HEK293 (cell line): ENCODE results near the gene PRR36.

Source experiments
- CTCF ChIA-PET: fragments of 350-600 bp; formaldehyde crosslinking; extraction: SDS; loops from one replicate; lab custom pipeline; 2021; ENCODE audit warnings: antibody characterized with exemption; lab: Yijun Ruan, JAX
- POLR2A ChIA-PET: fragments of 300-600 bp; formaldehyde crosslinking; extraction: SDS; loops from one replicate; lab custom pipeline; 2020; ENCODE audit warnings: antibody characterized with exemption, inconsistent platforms; lab: Yijun Ruan, JAX
- H3K27ac ChIP-seq: fragments of 200-500 bp; sonication (Bioruptor generic); 2 replicates; pipeline ENCODE4 v1.5.1; 2014; ENCODE audit warnings: low read depth, low read length, control low read depth, inconsistent platforms; ENCODE audit errors: extremely low read depth
- H3K36me3 ChIP-seq, 2 experiments: fragments of 200-500 bp in 1 of 2; sonication (Bioruptor generic) in 1 of 2; 1 replicate in 1 of 2; 2 replicates in 1 of 2; pipeline ENCODE4 v1.5.1; 2014 to 2017; ENCODE audit warnings: inconsistent platforms in 2 of 2, low read length in 2 of 2; ENCODE audit not compliant: control insufficient read depth in 2 of 2, insufficient read depth in 1 of 2
- H3K4me1 ChIP-seq: fragments of 200-500 bp; sonication (Bioruptor generic); 2 replicates; pipeline ENCODE4 v1.5.1; 2014; ENCODE audit warnings: mild to moderate bottlenecking, low read length, inconsistent platforms; ENCODE audit not compliant: control insufficient read depth, insufficient read depth
- H3K4me3 ChIP-seq: 2 replicates; pipeline ENCODE4 v1.5.1; 2011; ENCODE audit warnings: low read depth, mild to moderate bottlenecking, control low read depth, low read length, moderate library complexity
- H3K9me3 ChIP-seq: fragments of 200-500 bp; sonication (Bioruptor generic); 2 replicates; pipeline ENCODE4 v1.5.1; 2014; ENCODE audit warnings: low read depth, low read length, inconsistent platforms; ENCODE audit not compliant: control insufficient read depth, insufficient read depth
- GFI1B ChIP-seq: fragments of 450-650 bp; formaldehyde crosslinking; IDR thresholded peaks from 2 replicates; pipeline ENCODE4 v1.5.1; 2016; ENCODE audit warnings: missing biosample characterization, missing genetic modification characterization
- KLF7 ChIP-seq: fragments of 450-650 bp; formaldehyde crosslinking; IDR thresholded peaks from 2 replicates; pipeline ENCODE4 v1.5.1; 2016; ENCODE audit warnings: missing biosample characterization, missing genetic modification characterization, borderline replicate concordance
- SP3 ChIP-seq: fragments of 450-650 bp; formaldehyde crosslinking; IDR thresholded peaks from 2 replicates; pipeline ENCODE4 v1.5.1; 2016; ENCODE audit warnings: missing biosample characterization, missing genetic modification characterization
- ZNF157 ChIP-seq: fragments of 450-650 bp; formaldehyde crosslinking; IDR thresholded peaks from 2 replicates; pipeline ENCODE4 v1.5.1; 2016; ENCODE audit warnings: missing biosample characterization, missing genetic modification characterization
- ZNF16 ChIP-seq: fragments of 450-650 bp; formaldehyde crosslinking; IDR thresholded peaks from 2 replicates; pipeline ENCODE4 v1.5.1; 2016; ENCODE audit warnings: low read depth, missing biosample characterization, missing genetic modification characterization
- ZNF169 ChIP-seq: fragments of 450-650 bp; formaldehyde crosslinking; IDR thresholded peaks from 2 replicates; pipeline ENCODE4 v1.5.1; 2016; ENCODE audit warnings: missing biosample characterization, missing genetic modification characterization
- ZNF24 ChIP-seq: fragments of 450-650 bp; formaldehyde crosslinking; IDR thresholded peaks from 2 replicates; pipeline ENCODE4 v1.5.1; 2016; ENCODE audit warnings: missing biosample characterization, missing genetic modification characterization
- ZNF266 ChIP-seq: fragments of 450-650 bp; formaldehyde crosslinking; IDR thresholded peaks from 2 replicates; pipeline ENCODE4 v1.5.1; 2016; ENCODE audit warnings: missing biosample characterization, missing genetic modification characterization, low read depth
- ZNF423 ChIP-seq: fragments of 450-650 bp; formaldehyde crosslinking; IDR thresholded peaks from 2 replicates; pipeline ENCODE4 v1.5.1; 2016; ENCODE audit warnings: missing biosample characterization, missing genetic modification characterization
- ZNF514 ChIP-seq: fragments of 450-650 bp; formaldehyde crosslinking; IDR thresholded peaks from 2 replicates; pipeline ENCODE4 v1.5.1; 2016; ENCODE audit warnings: missing biosample characterization, missing genetic modification characterization
- ZNF555 ChIP-seq: fragments of 450-650 bp; formaldehyde crosslinking; conservative IDR thresholded peaks from 2 replicates; pipeline ENCODE4 v1.5.1; 2017; ENCODE audit warnings: missing biosample characterization, mild to moderate bottlenecking, missing genetic modification characterization, inconsistent platforms
- ZNF623 ChIP-seq: fragments of 450-650 bp; formaldehyde crosslinking; IDR thresholded peaks from 2 replicates; pipeline ENCODE4 v1.5.1; 2016; ENCODE audit warnings: missing biosample characterization, missing genetic modification characterization
- ZNF624 ChIP-seq: fragments of 450-650 bp; formaldehyde crosslinking; IDR thresholded peaks from 2 replicates; pipeline ENCODE4 v1.5.1; 2017; ENCODE audit warnings: missing biosample characterization, missing genetic modification characterization
- ZNF747 ChIP-seq: fragments of 450-650 bp; formaldehyde crosslinking; IDR thresholded peaks from 2 replicates; pipeline ENCODE4 v1.5.1; 2016; ENCODE audit warnings: missing biosample characterization, missing genetic modification characterization
- ZNF837 ChIP-seq: fragments of 450-650 bp; formaldehyde crosslinking; IDR thresholded peaks from 2 replicates; pipeline ENCODE4 v1.5.1; 2016; ENCODE audit warnings: missing biosample characterization, missing genetic modification characterization
- TF ChIP-seq, protein P1 (sequence below): fragments of 450-650 bp; formaldehyde crosslinking; IDR thresholded peaks from 2 replicates; pipeline ENCODE4 v1.5.1; 2016; ENCODE audit warnings: missing biosample characterization, missing genetic modification characterization, borderline replicate concordance
- TF ChIP-seq, protein P2 (sequence below): fragments of 450-650 bp; formaldehyde crosslinking; IDR thresholded peaks from 2 replicates; pipeline ENCODE4 v1.5.1; 2016; ENCODE audit warnings: missing biosample characterization, missing genetic modification characterization
- TF ChIP-seq, protein P3 (sequence below): fragments of 450-650 bp; formaldehyde crosslinking; IDR thresholded peaks from 2 replicates; pipeline ENCODE4 v1.5.1; 2016; ENCODE audit warnings: missing biosample characterization, missing genetic modification characterization

The PRR36 gene

DNA sequence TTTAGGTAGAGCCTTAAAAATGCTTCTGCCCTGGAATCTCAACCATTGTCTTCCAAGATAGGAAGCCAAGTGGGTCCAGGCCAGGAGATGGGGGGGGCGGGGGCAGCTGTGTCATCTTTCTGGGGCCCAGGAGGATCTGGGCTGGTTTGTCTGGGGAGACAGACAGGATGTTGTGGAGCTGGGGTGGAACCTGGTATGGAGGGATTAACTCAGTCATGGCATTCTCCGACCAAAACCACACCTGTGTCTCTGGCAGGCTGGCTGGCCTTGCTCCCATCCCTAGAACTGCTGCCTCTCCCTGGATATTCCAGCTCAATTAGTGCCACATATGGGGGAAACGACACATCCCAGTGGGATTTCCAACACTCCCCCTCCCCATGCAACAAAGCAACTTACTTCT, 26.7 kb upstream of the PRR36 start:
- peaks cover 3 to 33% of the 10 kb centered on the region in 2 experiments; a peak in 2 of 3 replicates for H3K36me3 ChIP-seq
- POLR2A ChIA-PET = interaction anchor here (0.6 to 3.4 kb wide), 8 partner anchors 8 to 262 kb away, joined by 3 to 22 read pairs (median 6); partner anchors contain the start of genes LRRC8E and SNAPC2
- no peak overlapping the region for H3K4me3 ChIP-seq
- H3K9me3 ChIP-seq = no peaks in the 10 kb centered on the region
- H3K27ac ChIP-seq = no peak overlapping the region
- peaks cover 5% of the 10 kb centered on the region; the same call in 1 of the 2 replicates for H3K4me1 ChIP-seq
- TF ChIP-seq, protein P1, sequence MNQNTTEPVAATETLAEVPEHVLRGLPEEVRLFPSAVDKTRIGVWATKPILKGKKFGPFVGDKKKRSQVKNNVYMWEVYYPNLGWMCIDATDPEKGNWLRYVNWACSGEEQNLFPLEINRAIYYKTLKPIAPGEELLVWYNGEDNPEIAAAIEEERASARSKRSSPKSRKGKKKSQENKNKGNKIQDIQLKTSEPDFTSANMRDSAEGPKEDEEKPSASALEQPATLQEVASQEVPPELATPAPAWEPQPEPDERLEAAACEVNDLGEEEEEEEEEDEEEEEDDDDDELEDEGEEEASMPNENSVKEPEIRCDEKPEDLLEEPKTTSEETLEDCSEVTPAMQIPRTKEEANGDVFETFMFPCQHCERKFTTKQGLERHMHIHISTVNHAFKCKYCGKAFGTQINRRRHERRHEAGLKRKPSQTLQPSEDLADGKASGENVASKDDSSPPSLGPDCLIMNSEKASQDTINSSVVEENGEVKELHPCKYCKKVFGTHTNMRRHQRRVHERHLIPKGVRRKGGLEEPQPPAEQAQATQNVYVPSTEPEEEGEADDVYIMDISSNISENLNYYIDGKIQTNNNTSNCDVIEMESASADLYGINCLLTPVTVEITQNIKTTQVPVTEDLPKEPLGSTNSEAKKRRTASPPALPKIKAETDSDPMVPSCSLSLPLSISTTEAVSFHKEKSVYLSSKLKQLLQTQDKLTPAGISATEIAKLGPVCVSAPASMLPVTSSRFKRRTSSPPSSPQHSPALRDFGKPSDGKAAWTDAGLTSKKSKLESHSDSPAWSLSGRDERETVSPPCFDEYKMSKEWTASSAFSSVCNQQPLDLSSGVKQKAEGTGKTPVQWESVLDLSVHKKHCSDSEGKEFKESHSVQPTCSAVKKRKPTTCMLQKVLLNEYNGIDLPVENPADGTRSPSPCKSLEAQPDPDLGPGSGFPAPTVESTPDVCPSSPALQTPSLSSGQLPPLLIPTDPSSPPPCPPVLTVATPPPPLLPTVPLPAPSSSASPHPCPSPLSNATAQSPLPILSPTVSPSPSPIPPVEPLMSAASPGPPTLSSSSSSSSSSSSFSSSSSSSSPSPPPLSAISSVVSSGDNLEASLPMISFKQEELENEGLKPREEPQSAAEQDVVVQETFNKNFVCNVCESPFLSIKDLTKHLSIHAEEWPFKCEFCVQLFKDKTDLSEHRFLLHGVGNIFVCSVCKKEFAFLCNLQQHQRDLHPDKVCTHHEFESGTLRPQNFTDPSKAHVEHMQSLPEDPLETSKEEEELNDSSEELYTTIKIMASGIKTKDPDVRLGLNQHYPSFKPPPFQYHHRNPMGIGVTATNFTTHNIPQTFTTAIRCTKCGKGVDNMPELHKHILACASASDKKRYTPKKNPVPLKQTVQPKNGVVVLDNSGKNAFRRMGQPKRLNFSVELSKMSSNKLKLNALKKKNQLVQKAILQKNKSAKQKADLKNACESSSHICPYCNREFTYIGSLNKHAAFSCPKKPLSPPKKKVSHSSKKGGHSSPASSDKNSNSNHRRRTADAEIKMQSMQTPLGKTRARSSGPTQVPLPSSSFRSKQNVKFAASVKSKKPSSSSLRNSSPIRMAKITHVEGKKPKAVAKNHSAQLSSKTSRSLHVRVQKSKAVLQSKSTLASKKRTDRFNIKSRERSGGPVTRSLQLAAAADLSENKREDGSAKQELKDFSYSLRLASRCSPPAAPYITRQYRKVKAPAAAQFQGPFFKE (tag by site-specific recombination) = no peak
- TF ChIP-seq ZNF169 (tag by site-specific recombination) (no peak), ZNF555 (tag by site-specific recombination) (no peak), ZNF514 (tag by site-specific recombination) (no peak), ZNF837 (tag by site-specific recombination) (no peak), ZNF266 (tag by site-specific recombination) (no peak), ZNF624 (tag by site-specific recombination) (no peak), KLF7 (tag by site-specific recombination) (no peak), ZNF423 (no peak), ZNF24 (tag by site-specific recombination) (no peak), SP3 (tag by site-specific recombination) (no peak), ZNF747 (no peak), ZNF623 (tag by site-specific recombination) (no peak), ZNF16 (tag by site-specific recombination) (no peak), GFI1B (tag by site-specific recombination) (no peak), ZNF157 (tag by site-specific recombination) (no peak)
- TF ChIP-seq, protein P2, sequence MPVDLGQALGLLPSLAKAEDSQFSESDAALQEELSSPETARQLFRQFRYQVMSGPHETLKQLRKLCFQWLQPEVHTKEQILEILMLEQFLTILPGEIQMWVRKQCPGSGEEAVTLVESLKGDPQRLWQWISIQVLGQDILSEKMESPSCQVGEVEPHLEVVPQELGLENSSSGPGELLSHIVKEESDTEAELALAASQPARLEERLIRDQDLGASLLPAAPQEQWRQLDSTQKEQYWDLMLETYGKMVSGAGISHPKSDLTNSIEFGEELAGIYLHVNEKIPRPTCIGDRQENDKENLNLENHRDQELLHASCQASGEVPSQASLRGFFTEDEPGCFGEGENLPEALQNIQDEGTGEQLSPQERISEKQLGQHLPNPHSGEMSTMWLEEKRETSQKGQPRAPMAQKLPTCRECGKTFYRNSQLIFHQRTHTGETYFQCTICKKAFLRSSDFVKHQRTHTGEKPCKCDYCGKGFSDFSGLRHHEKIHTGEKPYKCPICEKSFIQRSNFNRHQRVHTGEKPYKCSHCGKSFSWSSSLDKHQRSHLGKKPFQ = no peak
- TF ChIP-seq, protein P3, sequence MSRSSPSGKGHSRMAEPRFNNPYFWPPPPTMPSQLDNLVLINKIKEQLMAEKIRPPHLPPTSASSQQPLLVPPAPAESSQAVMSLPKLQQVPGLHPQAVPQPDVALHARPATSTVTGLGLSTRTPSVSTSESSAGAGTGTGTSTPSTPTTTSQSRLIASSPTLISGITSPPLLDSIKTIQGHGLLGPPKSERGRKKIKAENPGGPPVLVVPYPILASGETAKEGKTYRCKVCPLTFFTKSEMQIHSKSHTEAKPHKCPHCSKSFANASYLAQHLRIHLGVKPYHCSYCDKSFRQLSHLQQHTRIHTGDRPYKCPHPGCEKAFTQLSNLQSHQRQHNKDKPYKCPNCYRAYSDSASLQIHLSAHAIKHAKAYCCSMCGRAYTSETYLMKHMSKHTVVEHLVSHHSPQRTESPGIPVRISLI (tag by site-specific recombination) = no peak
- CTCF ChIA-PET = interaction anchor here (0.6 to 3.1 kb wide), 6 partner anchors 9 to 333 kb away, joined by 3 to 21 read pairs (median 4); no protein-coding TSS in a partner anchor
